GM23338 (cell line): ENCODE results near the gene SLC2A4RG.

Experiments
- CREB1 ChIP-seq: fragments of 250-450 bp; sonication (Bioruptor Pico); IDR thresholded peaks from 2 replicates; pipeline ENCODE4 v1.5.0; 2020; ENCODE audit warnings: low read depth, mild to moderate bottlenecking, moderate library complexity
- CTCF ChIP-seq, 2 experiments: fragments of 200-600 bp in 1 of 2; sonication (generic) in 1 of 2; conservative IDR thresholded peaks; 2 replicates each; pipeline versions ENCODE4 v1.5.1 to v1.6.1; 2016 to 2017; ENCODE audit warnings: antibody characterized with exemption in 2 of 2, low read depth in 2 of 2, mild to moderate bottlenecking in 2 of 2, moderate library complexity in 1 of 2
- ETS1 ChIP-seq: IDR thresholded peaks from 2 replicates; pipeline ENCODE4 v1.6.1; 2016; ENCODE audit warnings: antibody characterized with exemption
- EZH2 ChIP-seq: fragments of 200-600 bp; sonication (generic); IDR thresholded peaks from one replicate; pipeline ENCODE4 v1.8.0; 2017; ENCODE audit warnings: antibody characterized with exemption, mild to moderate bottlenecking, low read depth; ENCODE audit not compliant: unreplicated experiment
- EZH2phosphoT487 ChIP-seq: fragments of 200-600 bp; sonication (generic); IDR thresholded peaks from one replicate; pipeline ENCODE4 v1.8.1; 2018; ENCODE audit warnings: antibody characterized with exemption; ENCODE audit not compliant: unreplicated experiment
- NANOG ChIP-seq: IDR thresholded peaks from 2 replicates; pipeline ENCODE4 v1.6.1; 2016; ENCODE audit warnings: antibody characterized with exemption, borderline replicate concordance
- POLR2AphosphoS5 ChIP-seq: IDR thresholded peaks from 2 replicates; pipeline ENCODE4 v1.6.1; 2016; ENCODE audit warnings: antibody characterized with exemption, low read depth
- REST ChIP-seq: IDR thresholded peaks from one replicate; pipeline ENCODE4 v1.6.1; 2018; ENCODE audit warnings: antibody characterized with exemption; ENCODE audit not compliant: unreplicated experiment

- TF ChIP-seq CTCF (conservative IDR thresholded peaks at IDR 0.05; ENCODE audit: low read depth in 2 of 2): no peak
- TF ChIP-seq EZH2phosphoT487: no peak
- TF ChIP-seq EZH2: no peak
- TF ChIP-seq ETS1: no peak
- TF ChIP-seq NANOG: no peak
- TF ChIP-seq POLR2AphosphoS5: no peak
- TF ChIP-seq CREB1: no peak
- TF ChIP-seq REST: no peak
These were observed 37.4 kb upstream of the SLC2A4RG start for GRCh38 chr20:63702036-63702665.
